GM21576 (cell line): Measurements from ENCODE around the gene INPP5A.

Experiments
- ATAC-seq: cut with Tn5 transposase; IDR thresholded peaks from one replicate; pipeline ENCODE4 v1.9.1; 2021; ENCODE audit warnings: mild to moderate bottlenecking, moderate library complexity; ENCODE audit not compliant: unreplicated experiment

The INPP5A gene

GRCh38 chr10:132826524-132827422, 289.2 kb downstream of the INPP5A start:
- ATAC-seq = no peak

DNA sequence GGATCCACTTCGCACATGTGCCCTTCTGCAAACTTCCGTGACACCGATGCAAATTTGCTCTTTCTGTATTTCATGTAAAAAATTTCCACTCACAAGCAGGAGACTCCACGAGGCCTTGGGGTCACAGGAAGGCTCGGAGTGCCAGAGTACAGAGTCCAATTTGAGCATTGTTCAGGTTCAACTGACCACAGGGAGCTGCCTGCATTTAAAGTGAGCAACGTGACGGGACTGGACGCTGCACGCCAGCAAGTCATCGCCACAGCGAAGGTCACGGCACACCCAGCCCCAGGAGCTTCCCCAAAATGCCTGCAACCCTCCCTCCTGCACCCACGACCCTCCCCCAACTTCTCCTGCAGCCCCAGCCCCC, 289.8 kb downstream of the INPP5A start:
- no peak for ATAC-seq

GRCh38 chr10:132827861-132828539, 290.4 kb downstream of the INPP5A start:
- no peak for ATAC-seq

GRCh38 chr10:132828681-132829080, 291.1 kb downstream of the INPP5A start:
- no peak for ATAC-seq

GRCh38 chr10:132829403-132829802, 291.8 kb downstream of the INPP5A start:
- ATAC-seq = no peak

GRCh38 chr10:132832186-132832969, 294.8 kb downstream of the INPP5A start:
- ATAC-seq = no peak
